ENCODE data around the gene ZSCAN31.

ZSCAN31 gene

GRCh38 chr6:28373925-28374324, 38.0 kb upstream of the ZSCAN31 start:
- Histone ChIP-seq H3K79me2 (ENCODE audit: insufficient read depth, low read length) (no peaks in the 10 kb centered on the region), H3K9ac (ENCODE audit: low read depth, low read length, poor library complexity, severe bottlenecking) (no peak overlapping the region), H3K9me3 (ENCODE audit: insufficient read depth, low read depth, low read length) (no peaks in the 10 kb centered on the region), H3K27me3 (ENCODE audit: insufficient read depth, low read length, poor library complexity, severe bottlenecking) (no peaks in the 10 kb centered on the region), H2AFZ (ENCODE audit: low read length) (no peak overlapping the region), H3K4me1 (ENCODE audit: insufficient read depth, low read length, poor library complexity, severe bottlenecking) (no peaks in the 10 kb centered on the region), H3K4me3 (ENCODE audit: low read length, poor library complexity, severe bottlenecking) (no peak overlapping the region), H3K9me2 (replicated peaks; ENCODE audit: low read depth, low read length) (no peaks in the 10 kb centered on the region), H4K20me1 (ENCODE audit: insufficient read depth, low read length, poor library complexity, severe bottlenecking) (no peaks in the 10 kb centered on the region), H3K36me3 (ENCODE audit: insufficient read depth, low read length) (no peaks in the 10 kb centered on the region; the same call in 1 of the 2 replicates), H3K4me2 (ENCODE audit: low read depth, low read length, poor library complexity, severe bottlenecking) (no peak overlapping the region), H3F3A (ENCODE audit: low read depth) (no peaks in the 10 kb centered on the region)
- TF ChIP-seq CTCF (conservative IDR thresholded peaks at IDR 0.05; ENCODE audit: low read length): no peak
- no peak for TF ChIP-seq EZH2phosphoT487 (IDR thresholded peaks at IDR 0.05; ENCODE audit: borderline replicate concordance)

GRCh38 chr6:28371706-28372451, 35.9 kb upstream of the ZSCAN31 start:
- H3F3A ChIP-seq (ENCODE audit: low read depth): no peaks in the 10 kb centered on the region
- no peak overlapping the region for H2AFZ ChIP-seq (ENCODE audit: low read length)
- H3K9me3 ChIP-seq (ENCODE audit: insufficient read depth, low read depth, low read length): no peaks in the 10 kb centered on the region
- H3K4me2 ChIP-seq (ENCODE audit: low read depth, low read length, poor library complexity, severe bottlenecking): no peak overlapping the region
- H3K4me1 ChIP-seq (ENCODE audit: insufficient read depth, low read length, poor library complexity, severe bottlenecking): no peaks in the 10 kb centered on the region
- no peak for TF ChIP-seq EZH2phosphoT487 (IDR thresholded peaks at IDR 0.05; ENCODE audit: borderline replicate concordance)
- TF ChIP-seq CTCF (conservative IDR thresholded peaks at IDR 0.05; ENCODE audit: low read length): no peak
- no peaks in the 10 kb centered on the region for H3K27me3 ChIP-seq (ENCODE audit: insufficient read depth, low read length, poor library complexity, severe bottlenecking)
- H3K79me2 ChIP-seq (ENCODE audit: insufficient read depth, low read length): no peaks in the 10 kb centered on the region
- no peaks in the 10 kb centered on the region for H3K36me3 ChIP-seq (ENCODE audit: insufficient read depth, low read length)
- H4K20me1 ChIP-seq (ENCODE audit: insufficient read depth, low read length, poor library complexity, severe bottlenecking): no peaks in the 10 kb centered on the region
- H3K4me3 ChIP-seq (ENCODE audit: low read length, poor library complexity, severe bottlenecking): no peak overlapping the region
- H3K9ac ChIP-seq (ENCODE audit: low read depth, low read length, poor library complexity, severe bottlenecking): no peak overlapping the region
- no peaks in the 10 kb centered on the region for H3K9me2 ChIP-seq (replicated peaks; ENCODE audit: low read depth, low read length)

GRCh38 chr6:28371280-28371679, 35.3 kb upstream of the ZSCAN31 start:
- TF ChIP-seq CTCF (conservative IDR thresholded peaks at IDR 0.05; ENCODE audit: low read length): no peak
- no peak for TF ChIP-seq EZH2phosphoT487 (IDR thresholded peaks at IDR 0.05; ENCODE audit: borderline replicate concordance)

More at GRCh38 chr6:28371280-28371679, 35.3 kb upstream of the ZSCAN31 start:
- Histone ChIP-seq H4K20me1 (ENCODE audit: insufficient read depth, low read length, poor library complexity, severe bottlenecking) (no peaks in the 10 kb centered on the region), H3K9ac (ENCODE audit: low read depth, low read length, poor library complexity, severe bottlenecking) (no peak overlapping the region), H3K4me2 (ENCODE audit: low read depth, low read length, poor library complexity, severe bottlenecking) (no peak overlapping the region), H3K4me3 (ENCODE audit: low read length, poor library complexity, severe bottlenecking) (no peak overlapping the region), H2AFZ (ENCODE audit: low read length) (no peak overlapping the region), H3K9me3 (ENCODE audit: insufficient read depth, low read depth, low read length) (no peaks in the 10 kb centered on the region), H3K4me1 (ENCODE audit: insufficient read depth, low read length, poor library complexity, severe bottlenecking) (no peaks in the 10 kb centered on the region), H3F3A (ENCODE audit: low read depth) (no peaks in the 10 kb centered on the region), H3K27me3 (ENCODE audit: insufficient read depth, low read length, poor library complexity, severe bottlenecking) (no peaks in the 10 kb centered on the region), H3K9me2 (replicated peaks; ENCODE audit: low read depth, low read length) (no peaks in the 10 kb centered on the region), H3K36me3 (ENCODE audit: insufficient read depth, low read length) (no peaks in the 10 kb centered on the region), H3K79me2 (ENCODE audit: insufficient read depth, low read length) (no peaks in the 10 kb centered on the region)
